Stimulated activated CD4-positive, alpha-beta T cell treated with anti-CD3 and anti-CD28 coated beads, Interleukin-1b, Interleukin-23, amount 100 ng/mL, for 4 hours (primary cell): Measurements from ENCODE around the gene NDOR1.

Experiments
- DNase-seq, 2 donors: peaks; one replicate each; pipeline ENCODE4 v3.0.0-alpha.2; 2020; ENCODE audit warnings: low read depth in 2 of 2

Gene NDOR1

GRCh38 chr9:137182836-137183235 lies 22.7 kb upstream of the NDOR1 start:
- no peak for DNase-seq

- DNase-seq, result no peak
These were observed 21.4 kb upstream of the NDOR1 start for GRCh38 chr9:137183980-137184595.

- DNase-seq, result no peak
These were observed 20.4 kb upstream of the NDOR1 start for GRCh38 chr9:137184881-137185660.

GRCh38 chr9:137185921-137186320 lies 19.6 kb upstream of the NDOR1 start:
- no peak for DNase-seq

GRCh38 chr9:137186385-137186784 lies 19.1 kb upstream of the NDOR1 start:
- DNase-seq, result no peak

- DNase-seq, result no peak
These were observed 18.1 kb upstream of the NDOR1 start for GRCh38 chr9:137187386-137187785.

GRCh38 chr9:137188086-137188489 lies 17.4 kb upstream of the NDOR1 start:
- DNase-seq, result no peak

- peak; percentile 87 to 93 for DNase-seq
These were observed 16.8 kb upstream of the NDOR1 start, which contains the start of the genes ANAPC2 and SSNA1 for GRCh38 chr9:137188490-137189296. TSS of gene ANAPC2 (minus strand) at chr9:137188560. CDS start at chr9:137188532, 28 bp downstream. TSS of gene SSNA1 (plus strand) at chr9:137188676. CDS start at chr9:137188727, 51 bp downstream.

GRCh38 chr9:137189297-137190295 lies 15.9 kb upstream of the NDOR1 start:
- no peak for DNase-seq

- DNase-seq, result no peak
These were observed 15.1 kb upstream of the NDOR1 start for GRCh38 chr9:137190315-137190856.

- DNase-seq, result no peak
These were observed 14.3 kb upstream of the NDOR1 start for GRCh38 chr9:137191245-137191644.

- DNase-seq, result no peak
These were observed 13.6 kb upstream of the NDOR1 start for GRCh38 chr9:137191691-137192447.

- DNase-seq, result no peak
These were observed 13.1 kb upstream of the NDOR1 start for GRCh38 chr9:137192448-137192780.

- no peak for DNase-seq
These were observed 12.6 kb upstream of the NDOR1 start for GRCh38 chr9:137192859-137193258.

GRCh38 chr9:137193771-137194170 lies 11.7 kb upstream of the NDOR1 start:
- no peak for DNase-seq

GRCh38 chr9:137194388-137194787 lies 11.1 kb upstream of the NDOR1 start:
- no peak for DNase-seq

GRCh38 chr9:137194909-137195308 lies 10.6 kb upstream of the NDOR1 start:
- no peak for DNase-seq

- DNase-seq, result no peak
These were observed 9.8 kb upstream of the NDOR1 start for GRCh38 chr9:137195525-137196220.

- DNase-seq, result no peak
These were observed 7.2 kb upstream of the NDOR1 start for GRCh38 chr9:137198051-137198901.
